ENCODE measurements around the gene CORO2B.

DNA sequence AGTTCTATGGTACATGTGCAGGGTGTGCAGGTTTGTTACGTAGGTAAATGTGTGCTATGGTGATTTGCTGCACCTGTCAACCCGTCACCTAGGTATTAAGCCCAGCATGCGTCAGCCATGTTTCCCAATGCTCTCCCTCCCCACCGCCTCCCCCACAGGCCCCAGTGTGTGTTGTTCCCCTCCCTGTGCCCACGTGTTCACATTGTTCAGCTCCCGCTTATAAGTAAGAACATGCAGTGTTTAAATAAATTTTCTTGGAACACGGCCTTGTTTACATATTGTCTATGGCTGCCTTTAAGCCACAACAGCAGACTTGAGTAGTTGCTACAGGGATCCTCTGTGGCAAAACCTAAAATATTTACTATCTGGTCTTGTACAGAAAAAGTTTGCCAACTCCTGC lies 41.3 kb upstream of the CORO2B start:
- no peak for TF ChIP-seq POLR2AphosphoS5 (IDR thresholded peaks at IDR 0.05; ENCODE audit: control insufficient read depth, insufficient read depth, low read depth, low read length)
- TF ChIP-seq, protein P1, sequence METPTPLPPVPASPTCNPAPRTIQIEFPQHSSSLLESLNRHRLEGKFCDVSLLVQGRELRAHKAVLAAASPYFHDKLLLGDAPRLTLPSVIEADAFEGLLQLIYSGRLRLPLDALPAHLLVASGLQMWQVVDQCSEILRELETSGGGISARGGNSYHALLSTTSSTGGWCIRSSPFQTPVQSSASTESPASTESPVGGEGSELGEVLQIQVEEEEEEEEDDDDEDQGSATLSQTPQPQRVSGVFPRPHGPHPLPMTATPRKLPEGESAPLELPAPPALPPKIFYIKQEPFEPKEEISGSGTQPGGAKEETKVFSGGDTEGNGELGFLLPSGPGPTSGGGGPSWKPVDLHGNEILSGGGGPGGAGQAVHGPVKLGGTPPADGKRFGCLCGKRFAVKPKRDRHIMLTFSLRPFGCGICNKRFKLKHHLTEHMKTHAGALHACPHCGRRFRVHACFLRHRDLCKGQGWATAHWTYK (CRISPR knock-in tag; IDR thresholded peaks at IDR 0.05), result no peak
- no peak for TF ChIP-seq TCF7 (IDR thresholded peaks at IDR 0.05; ENCODE audit: borderline replicate concordance)
- TF ChIP-seq, protein P2, sequence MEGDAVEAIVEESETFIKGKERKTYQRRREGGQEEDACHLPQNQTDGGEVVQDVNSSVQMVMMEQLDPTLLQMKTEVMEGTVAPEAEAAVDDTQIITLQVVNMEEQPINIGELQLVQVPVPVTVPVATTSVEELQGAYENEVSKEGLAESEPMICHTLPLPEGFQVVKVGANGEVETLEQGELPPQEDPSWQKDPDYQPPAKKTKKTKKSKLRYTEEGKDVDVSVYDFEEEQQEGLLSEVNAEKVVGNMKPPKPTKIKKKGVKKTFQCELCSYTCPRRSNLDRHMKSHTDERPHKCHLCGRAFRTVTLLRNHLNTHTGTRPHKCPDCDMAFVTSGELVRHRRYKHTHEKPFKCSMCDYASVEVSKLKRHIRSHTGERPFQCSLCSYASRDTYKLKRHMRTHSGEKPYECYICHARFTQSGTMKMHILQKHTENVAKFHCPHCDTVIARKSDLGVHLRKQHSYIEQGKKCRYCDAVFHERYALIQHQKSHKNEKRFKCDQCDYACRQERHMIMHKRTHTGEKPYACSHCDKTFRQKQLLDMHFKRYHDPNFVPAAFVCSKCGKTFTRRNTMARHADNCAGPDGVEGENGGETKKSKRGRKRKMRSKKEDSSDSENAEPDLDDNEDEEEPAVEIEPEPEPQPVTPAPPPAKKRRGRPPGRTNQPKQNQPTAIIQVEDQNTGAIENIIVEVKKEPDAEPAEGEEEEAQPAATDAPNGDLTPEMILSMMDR (IDR thresholded peaks at IDR 0.05 in 2 of 3, conservative IDR thresholded peaks at IDR 0.05 in 1 of 3; ENCODE audit: insufficient read depth in 2 of 3, low read depth in 1 of 3, low read length in 3 of 3), result no peak

Data from K562 (cell line).